NCI-H1092 (cell line): ENCODE results near the gene FJX1.
"Not testable (repeated sequence)": the region's sequence is repeated elsewhere in the genome, so short reads cannot be mapped to it uniquely, and the experiment has no call there.

Source experiments
- DNase-seq: peaks from one replicate; lab custom pipeline; 2025; lab: John Stamatoyannopoulos, UW

The FJX1 gene

DNA sequence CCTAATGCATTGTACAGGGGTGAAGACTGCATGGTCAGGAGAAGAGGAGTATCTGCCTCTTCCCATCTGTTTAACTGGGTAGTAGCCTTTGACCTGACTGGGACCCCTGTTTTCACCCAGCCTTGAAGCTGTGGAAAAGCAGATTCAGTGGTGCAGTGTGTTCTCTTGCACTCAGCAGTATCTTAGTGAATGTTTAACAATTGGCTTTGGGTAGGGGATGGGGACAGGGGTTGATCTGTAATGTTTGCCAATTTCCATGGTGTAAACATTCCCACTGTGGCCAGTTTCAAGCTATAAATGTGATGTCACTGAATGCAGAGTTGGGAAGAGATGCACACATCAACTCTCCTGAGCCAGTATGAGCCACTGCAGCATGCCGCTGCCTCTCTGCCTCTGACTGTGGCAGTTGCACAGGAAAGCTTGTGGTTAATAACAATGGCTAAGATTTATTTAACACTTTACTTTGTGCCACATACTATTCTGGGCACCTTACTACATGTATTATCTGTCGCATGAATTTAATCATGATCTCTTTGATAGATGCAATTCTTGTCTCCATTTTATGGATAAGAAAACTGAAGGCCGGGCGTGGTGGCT is 15.7 kb downstream of the FJX1 start:
- no peak for DNase-seq

- no peak for DNase-seq
Measured at GRCh38 chr11:35635933-35636332, 17.7 kb downstream of the FJX1 start.

DNA sequence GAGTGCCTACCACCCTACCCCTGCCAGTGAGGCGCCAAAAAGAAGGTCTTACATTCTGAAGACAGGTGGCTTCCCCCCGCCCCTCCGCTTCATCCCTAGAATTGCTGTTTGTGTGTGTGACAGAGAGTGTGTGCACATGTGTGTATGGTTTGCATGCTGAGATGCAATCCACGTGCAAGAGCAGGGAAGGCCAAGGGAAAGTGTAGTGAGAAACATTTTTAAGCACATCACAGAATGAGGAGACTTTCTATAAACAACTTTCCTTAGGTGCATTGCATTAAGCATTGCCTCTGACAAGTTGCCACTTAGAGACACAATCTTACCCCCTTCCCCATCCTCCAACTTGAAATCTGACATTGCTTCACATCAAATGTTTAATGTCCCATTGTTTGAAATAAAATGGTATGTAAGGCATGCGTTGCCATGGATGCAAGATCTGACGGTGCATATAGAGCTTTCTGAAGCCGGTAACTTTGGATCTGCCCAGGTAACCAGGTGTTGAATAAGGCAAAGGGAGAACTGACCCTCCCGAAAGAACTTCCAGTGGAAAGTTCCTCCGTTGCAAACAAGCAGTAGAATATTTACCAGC is 21.4 kb downstream of the FJX1 start:
- DNase-seq = no peak

GRCh38 chr11:35641171-35641897 is 23.1 kb downstream of the FJX1 start:
- DNase-seq = no peak

GRCh38 chr11:35641964-35642363 is 23.7 kb downstream of the FJX1 start:
- no peak for DNase-seq

DNA sequence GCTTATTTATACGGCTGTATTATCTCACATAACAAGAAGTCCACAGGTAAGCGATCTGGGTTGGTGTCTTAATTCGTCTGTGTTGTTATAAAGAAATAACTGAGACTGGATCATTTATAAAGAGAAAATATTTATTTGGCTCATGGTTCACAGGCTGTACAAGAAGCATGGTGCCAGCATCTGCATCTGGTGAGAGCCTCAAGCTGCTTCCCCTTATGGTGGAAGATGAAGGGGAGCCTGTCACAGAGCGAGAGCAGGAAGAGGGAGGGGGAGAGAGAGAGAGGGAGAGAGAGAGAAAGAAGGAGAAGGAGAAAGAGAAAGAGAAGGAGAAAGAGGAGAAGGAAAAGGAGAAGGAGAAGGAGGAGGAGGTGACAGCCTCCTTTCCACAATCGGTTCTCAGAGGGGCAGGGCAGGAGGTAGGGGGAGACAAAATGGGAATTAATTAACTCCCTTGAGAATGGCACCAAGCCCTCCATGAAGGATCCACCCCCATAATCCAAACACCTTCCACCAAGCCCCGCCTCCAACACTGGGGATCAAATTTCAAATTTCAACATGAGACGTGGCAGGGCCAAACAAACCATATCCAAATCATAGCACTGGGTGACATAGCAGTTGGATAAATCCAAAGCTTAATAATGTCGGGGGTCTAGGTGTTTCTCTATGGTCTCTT is 29.3 kb downstream of the FJX1 start:
- DNase-seq = no peak

- DNase-seq = no peak
Measured at GRCh38 chr11:35650006-35650405, 31.7 kb downstream of the FJX1 start.

DNA sequence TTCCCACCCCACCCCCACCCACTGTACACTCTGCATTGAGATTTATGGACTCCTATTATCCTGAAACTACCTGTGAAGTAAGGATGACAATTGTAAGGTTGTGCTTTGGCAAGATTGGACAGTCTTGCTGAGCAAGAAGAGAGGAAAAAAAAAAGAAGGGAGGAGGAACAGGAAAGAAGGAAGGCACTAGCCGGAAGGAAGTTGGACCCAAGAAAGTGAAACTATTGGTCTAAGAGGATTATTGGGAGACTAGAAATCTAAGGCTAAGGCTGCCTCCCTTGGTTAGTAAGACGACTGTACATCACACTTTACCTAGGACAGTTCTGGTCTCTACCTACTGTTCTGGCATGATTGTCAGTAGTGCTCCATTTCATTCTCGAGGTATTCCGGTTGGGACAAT is 32.2 kb downstream of the FJX1 start:
- DNase-seq = no peak

- DNase-seq = no peak
Measured at GRCh38 chr11:35651263-35651662, 33.0 kb downstream of the FJX1 start.

- DNase-seq = not testable (repeated sequence)
Measured at GRCh38 chr11:35652786-35653185, 34.5 kb downstream of the FJX1 start.

DNA sequence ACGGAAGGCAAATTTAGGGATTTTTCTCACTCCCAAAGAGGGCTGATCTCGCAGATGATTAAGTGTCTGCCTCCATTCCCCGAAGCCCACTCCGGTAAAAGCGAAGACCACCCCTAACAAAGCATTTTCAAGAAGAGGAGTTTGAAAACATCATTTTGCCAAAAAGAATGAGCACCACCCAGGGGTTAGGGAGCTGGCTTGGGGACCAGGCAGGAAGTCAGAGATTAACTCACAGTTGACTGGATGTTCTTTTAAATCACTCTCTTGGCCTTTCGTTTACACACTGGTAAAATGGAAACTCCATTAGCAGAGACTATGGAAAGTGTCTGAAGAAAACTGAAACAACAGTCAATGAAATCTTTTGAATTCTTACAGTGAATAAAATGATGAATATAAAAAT is 36.5 kb downstream of the FJX1 start:
- no peak for DNase-seq

- DNase-seq = no peak
Measured at GRCh38 chr11:35655254-35655653, 37.0 kb downstream of the FJX1 start.

- DNase-seq = no peak
Measured at GRCh38 chr11:35655856-35656255, 37.6 kb downstream of the FJX1 start.

DNA sequence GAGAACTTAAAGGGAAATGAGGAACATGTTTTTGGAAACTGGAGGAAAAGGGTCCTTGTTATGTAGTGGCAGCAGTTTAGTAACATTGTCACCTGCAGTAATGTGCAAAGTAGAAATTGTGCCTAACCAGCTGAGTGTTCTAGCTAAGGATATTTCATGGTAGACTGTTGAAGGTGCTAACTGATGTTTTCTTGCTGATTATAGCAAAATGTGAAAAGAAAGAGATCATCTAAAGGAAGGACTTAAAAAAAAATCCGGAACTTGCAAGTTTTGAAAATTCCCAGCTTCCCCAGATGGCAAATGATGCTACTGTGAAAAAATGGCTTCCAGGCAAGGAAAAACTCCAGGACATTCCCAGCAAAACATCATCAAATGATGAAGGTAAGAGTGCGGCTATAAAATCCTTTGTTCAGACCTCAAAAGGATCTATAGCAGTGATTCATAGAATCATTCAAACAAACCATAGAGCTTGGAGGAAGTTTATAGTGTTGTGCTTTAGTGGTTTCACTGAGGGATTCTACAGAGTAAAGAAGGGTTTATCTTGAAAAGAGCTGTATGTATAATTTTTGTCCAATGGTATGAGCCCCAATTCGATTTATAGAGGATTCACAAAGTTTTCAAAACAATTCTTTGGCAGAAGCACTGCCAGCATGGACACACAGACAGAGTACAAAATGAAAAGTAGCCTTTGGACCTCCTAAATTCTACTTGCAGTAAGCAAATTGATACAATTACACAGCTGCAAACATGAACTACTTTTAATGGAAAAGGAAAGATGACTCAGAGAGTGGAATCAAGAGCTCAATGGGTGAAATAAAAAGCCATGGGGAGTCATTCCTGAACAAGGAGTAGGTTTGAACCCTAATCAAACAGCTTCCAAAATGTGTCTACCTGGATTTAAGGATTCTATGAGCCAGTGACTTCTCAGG is 40.0 kb downstream of the FJX1 start:
- no peak for DNase-seq

GRCh38 chr11:35661534-35661933 is 43.3 kb downstream of the FJX1 start:
- no peak for DNase-seq

DNA sequence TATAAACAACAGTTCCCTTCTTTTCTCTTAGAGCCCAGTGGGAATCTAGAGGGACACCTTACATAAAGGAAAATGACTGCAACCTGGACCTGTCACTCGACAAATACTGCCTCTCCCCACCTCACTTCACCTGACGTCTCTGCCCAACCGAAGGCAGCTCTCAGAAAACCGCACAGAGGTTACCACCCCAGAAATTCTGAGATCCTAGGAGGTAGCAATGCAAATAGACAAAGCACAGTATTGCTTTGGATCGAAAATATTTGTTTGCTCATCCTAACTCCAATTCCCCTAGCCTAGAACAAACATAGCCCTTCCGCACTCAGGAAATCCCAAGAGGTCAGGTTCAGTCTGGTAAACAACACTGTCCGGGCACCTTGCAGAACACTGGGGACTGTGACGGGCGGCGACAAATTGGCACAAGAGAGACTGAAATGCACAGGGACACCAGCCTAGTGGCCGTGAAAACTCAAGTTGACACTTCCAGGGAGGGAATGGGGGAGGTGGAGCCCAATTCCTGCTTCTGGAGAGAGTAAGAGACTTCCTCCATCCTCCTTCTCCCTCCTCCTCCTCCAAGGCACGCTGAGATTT is 43.9 kb downstream of the FJX1 start:
- no peak for DNase-seq

- peak; percentile 49 for DNase-seq
Measured at GRCh38 chr11:35662649-35663407, 44.6 kb downstream of the FJX1 start, which contains the start of gene TRIM44. Gene TRIM44, plus strand, starts transcription at chr11:35662775. Its CDS starts 337 bp downstream, at chr11:35663112.

DNA sequence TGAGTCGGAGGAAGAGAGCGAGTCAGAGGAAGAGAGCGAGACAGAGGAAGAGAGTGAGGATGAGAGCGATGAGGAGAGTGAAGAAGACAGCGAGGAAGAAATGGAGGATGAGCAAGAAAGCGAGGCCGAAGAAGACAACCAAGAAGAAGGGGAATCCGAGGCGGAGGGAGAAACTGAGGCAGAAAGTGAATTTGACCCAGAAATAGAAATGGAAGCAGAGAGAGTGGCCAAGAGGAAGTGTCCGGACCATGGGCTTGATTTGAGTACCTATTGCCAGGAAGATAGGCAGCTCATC is 45.1 kb downstream of the FJX1 start:
- DNase-seq = no peak

DNA sequence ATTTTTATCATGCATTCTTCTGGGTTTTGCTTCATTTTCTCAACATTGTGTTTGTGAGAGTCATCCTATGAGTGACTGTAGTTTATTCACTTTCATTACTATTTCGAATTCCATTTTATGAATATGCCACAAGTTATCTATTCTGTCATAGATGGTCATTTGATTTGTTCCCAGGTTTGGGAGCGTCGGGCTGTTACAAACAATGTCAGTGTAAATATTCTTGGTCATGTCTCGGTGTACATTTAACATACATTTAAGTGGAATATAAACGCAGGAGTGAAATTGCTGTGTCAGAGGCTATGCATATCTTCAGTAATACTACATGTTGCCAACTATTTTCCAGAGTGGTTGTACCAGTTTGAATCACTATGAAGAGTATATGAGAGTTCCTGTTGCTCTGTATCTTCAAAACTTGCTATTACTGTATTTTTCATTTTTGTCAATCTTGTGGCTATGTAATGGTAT is 46.7 kb downstream of the FJX1 start:
- DNase-seq = no peak

GRCh38 chr11:35667257-35667656 is 49.0 kb downstream of the FJX1 start:
- no peak for DNase-seq

DNA sequence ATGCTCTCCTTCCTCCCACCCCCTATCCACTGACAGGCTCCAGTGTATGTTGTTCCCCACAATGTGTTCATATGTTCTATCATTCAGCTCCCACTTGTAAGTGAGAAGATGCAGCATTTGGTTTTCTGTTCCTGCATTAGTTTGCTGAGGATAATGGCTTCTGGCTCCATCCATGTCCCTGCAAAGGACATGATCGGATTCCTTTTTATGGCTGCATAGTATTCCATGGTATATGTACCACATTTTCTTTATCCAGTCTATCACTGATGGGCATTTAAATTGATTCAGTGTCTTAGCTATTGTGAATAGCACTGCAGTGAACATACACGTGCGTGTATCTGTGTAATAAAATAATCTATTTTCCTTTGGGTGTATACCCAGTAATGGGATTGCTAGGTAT is 50.1 kb downstream of the FJX1 start:
- DNase-seq = not testable (repeated sequence)
